ENCODE results near the gene EGFLAM. TPM values are rescaled to one million over a fixed set of nuclear protein-coding genes. Genes with fewer than 3 reads are reported as not detected.

The EGFLAM gene
- total and polyA plus RNA-seq, 4 donors = 13.1 to 124 (median 34.7) TPM

DNA sequence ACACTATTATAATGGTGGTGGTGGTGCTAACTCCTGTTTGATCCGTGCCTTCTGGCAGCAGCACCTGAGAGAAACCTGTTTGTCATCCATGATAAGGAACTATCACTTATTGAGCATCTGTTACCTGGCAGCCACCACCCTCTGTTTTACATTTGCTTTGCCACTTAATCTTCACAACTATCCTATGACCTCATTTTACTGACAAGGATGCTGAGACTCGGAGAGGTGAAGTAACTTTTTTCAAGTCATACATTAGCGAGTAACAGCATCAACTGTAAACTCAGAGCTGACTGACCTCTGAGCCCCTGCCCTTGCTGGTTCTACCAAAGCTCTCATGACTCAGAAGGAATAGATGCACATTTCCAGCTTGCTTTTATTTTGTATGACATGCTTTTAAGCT is 81.1 kb downstream of the EGFLAM start:
- Histone ChIP-seq H3K9me3 (ENCODE audit: control insufficient read depth, insufficient read depth, low read length) (no peaks in the 10 kb centered on the region), H3K27me3 (ENCODE audit: control insufficient read depth, insufficient read depth, low read length) (no peaks in the 10 kb centered on the region), H3K4me1 (ENCODE audit: control insufficient read depth, insufficient read depth, low read length) (no peaks in the 10 kb centered on the region), H3K27ac (ENCODE audit: low read depth, low read length) (no peak overlapping the region), H3K36me3 (ENCODE audit: control insufficient read depth, insufficient read depth, low read length) (no peaks in the 10 kb centered on the region), H3K4me3 (ENCODE audit: low read depth, low read length) (no peak overlapping the region)
- no peak for DNase-seq (ENCODE audit: low read depth in 4 of 6, low spot score in 6 of 6)
- 87% methylated on average over 2 of the region's 3 CpGs for WGBS (ENCODE audit: insufficient coverage)

GRCh38 chr5:38341056-38341455 is 82.7 kb downstream of the EGFLAM start:
- WGBS (ENCODE audit: insufficient coverage) = 81% methylated on average over 2 of the region's 5 CpGs
- Histone ChIP-seq H3K36me3 (ENCODE audit: control insufficient read depth, insufficient read depth, low read length) (no peaks in the 10 kb centered on the region), H3K4me3 (ENCODE audit: low read depth, low read length) (no peak overlapping the region), H3K27ac (ENCODE audit: low read depth, low read length) (no peak overlapping the region), H3K27me3 (ENCODE audit: control insufficient read depth, insufficient read depth, low read length) (no peaks in the 10 kb centered on the region), H3K4me1 (ENCODE audit: control insufficient read depth, insufficient read depth, low read length) (no peaks in the 10 kb centered on the region), H3K9me3 (ENCODE audit: control insufficient read depth, insufficient read depth, low read length) (no peaks in the 10 kb centered on the region)
- no peak for DNase-seq (ENCODE audit: low read depth in 4 of 6, low spot score in 6 of 6)

DNA sequence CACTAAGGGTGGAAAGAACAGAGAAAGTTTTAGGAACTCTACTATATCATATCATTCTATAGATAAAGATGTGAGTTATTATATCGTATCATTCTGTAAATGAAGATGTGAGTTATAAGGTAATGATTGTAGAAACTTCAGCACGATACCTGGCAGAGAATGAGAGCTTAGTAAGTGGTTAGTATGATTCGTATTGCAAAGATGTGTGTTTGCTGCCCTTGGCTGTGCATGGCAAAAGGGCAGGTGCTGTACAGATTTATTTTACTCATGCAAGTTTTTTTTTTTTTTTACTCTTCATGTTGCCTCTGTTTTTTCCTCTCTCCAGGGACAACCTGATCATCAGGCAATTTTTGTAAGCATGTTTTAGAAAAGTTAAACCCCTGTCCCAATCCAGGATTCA is 83.3 kb downstream of the EGFLAM start:
- Histone ChIP-seq H3K4me3 (ENCODE audit: low read depth, low read length) (no peak overlapping the region), H3K4me1 (ENCODE audit: control insufficient read depth, insufficient read depth, low read length) (no peaks in the 10 kb centered on the region), H3K9me3 (ENCODE audit: control insufficient read depth, insufficient read depth, low read length) (no peaks in the 10 kb centered on the region), H3K27ac (ENCODE audit: low read depth, low read length) (no peak overlapping the region), H3K27me3 (ENCODE audit: control insufficient read depth, insufficient read depth, low read length) (no peaks in the 10 kb centered on the region), H3K36me3 (ENCODE audit: control insufficient read depth, insufficient read depth, low read length) (no peaks in the 10 kb centered on the region)
- 91% methylated on average over 1 of the region's 3 CpGs for WGBS (ENCODE audit: insufficient coverage)
- no peak for DNase-seq (ENCODE audit: low read depth in 4 of 6, low spot score in 6 of 6)

- Histone ChIP-seq H3K36me3 (ENCODE audit: control insufficient read depth, insufficient read depth, low read length) (no peaks in the 10 kb centered on the region), H3K27ac (ENCODE audit: low read depth, low read length) (no peak overlapping the region), H3K9me3 (ENCODE audit: control insufficient read depth, insufficient read depth, low read length) (no peaks in the 10 kb centered on the region), H3K27me3 (ENCODE audit: control insufficient read depth, insufficient read depth, low read length) (no peaks in the 10 kb centered on the region), H3K4me1 (ENCODE audit: control insufficient read depth, insufficient read depth, low read length) (no peaks in the 10 kb centered on the region), H3K4me3 (ENCODE audit: low read depth, low read length) (no peak overlapping the region)
- 100% methylated on average over 1 of the region's 2 CpGs for WGBS (ENCODE audit: insufficient coverage)
- no peak for DNase-seq (ENCODE audit: low read depth in 4 of 6, low spot score in 6 of 6)
These were observed 83.9 kb downstream of the EGFLAM start for GRCh38 chr5:38342261-38342660.

- Histone ChIP-seq H3K4me3 (ENCODE audit: low read depth, low read length) (no peak overlapping the region), H3K36me3 (ENCODE audit: control insufficient read depth, insufficient read depth, low read length) (no peaks in the 10 kb centered on the region), H3K9me3 (ENCODE audit: control insufficient read depth, insufficient read depth, low read length) (no peaks in the 10 kb centered on the region), H3K27me3 (ENCODE audit: control insufficient read depth, insufficient read depth, low read length) (no peaks in the 10 kb centered on the region), H3K27ac (ENCODE audit: low read depth, low read length) (no peak overlapping the region), H3K4me1 (ENCODE audit: control insufficient read depth, insufficient read depth, low read length) (no peaks in the 10 kb centered on the region)
- DNase-seq (ENCODE audit: low read depth in 4 of 6, low spot score in 6 of 6) = no peak
- whole genome bisulfite sequencing (ENCODE audit: insufficient coverage) = 78% methylated on average over 3 of the region's 4 CpGs
These were observed 86.5 kb downstream of the EGFLAM start for GRCh38 chr5:38344891-38345290.

GRCh38 chr5:38346593-38346992 is 88.2 kb downstream of the EGFLAM start:
- Histone ChIP-seq H3K4me3 (ENCODE audit: low read depth, low read length) (no peak overlapping the region), H3K36me3 (ENCODE audit: control insufficient read depth, insufficient read depth, low read length) (no peaks in the 10 kb centered on the region), H3K27ac (ENCODE audit: low read depth, low read length) (no peak overlapping the region), H3K27me3 (ENCODE audit: control insufficient read depth, insufficient read depth, low read length) (no peaks in the 10 kb centered on the region), H3K4me1 (ENCODE audit: control insufficient read depth, insufficient read depth, low read length) (no peaks in the 10 kb centered on the region), H3K9me3 (ENCODE audit: control insufficient read depth, insufficient read depth, low read length) (no peaks in the 10 kb centered on the region)
- no peak for DNase-seq (ENCODE audit: low read depth in 4 of 6, low spot score in 6 of 6)
- 100% methylated on average over 1 of the region's 2 CpGs for WGBS (ENCODE audit: insufficient coverage)

DNA sequence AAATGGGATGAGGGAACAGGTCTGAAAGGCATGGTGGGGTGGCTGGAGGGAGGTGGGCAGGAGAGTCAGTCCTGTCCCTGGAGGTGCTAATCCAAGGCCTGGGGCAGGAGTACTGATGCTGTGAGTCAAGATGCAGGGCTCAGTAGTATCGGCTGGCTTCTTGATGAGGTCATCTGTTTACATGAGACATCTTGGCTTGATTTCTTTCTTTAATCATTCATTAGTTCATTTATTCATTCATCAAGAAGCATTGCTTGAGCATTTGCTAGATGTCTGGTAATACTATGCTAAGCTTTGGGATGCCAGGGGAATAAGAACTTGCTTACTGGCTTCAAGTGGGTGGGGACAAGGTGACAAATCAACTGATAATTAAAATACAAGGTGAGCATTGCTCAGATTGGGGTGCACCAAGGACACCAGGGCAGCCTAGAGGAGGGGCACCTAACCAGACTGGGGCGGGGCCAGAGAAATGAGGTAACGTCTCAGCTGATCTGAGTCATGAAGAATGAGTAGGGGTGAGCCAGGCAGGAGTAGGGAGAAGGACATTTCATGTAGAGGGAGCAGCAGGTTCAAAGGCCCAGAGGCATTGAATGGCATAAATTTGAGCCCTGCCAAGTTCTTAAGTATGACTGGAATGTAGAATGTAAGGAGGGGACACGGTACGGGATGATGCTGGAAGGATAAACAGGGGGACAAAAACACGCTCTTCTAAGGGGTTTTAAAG is 88.8 kb downstream of the EGFLAM start:
- H3K9me3 ChIP-seq (ENCODE audit: control insufficient read depth, insufficient read depth, low read length) = no peaks in the 10 kb centered on the region
- H3K36me3 ChIP-seq (ENCODE audit: control insufficient read depth, insufficient read depth, low read length) = no peaks in the 10 kb centered on the region
- WGBS (ENCODE audit: insufficient coverage) = 93% methylated on average over 5 of the region's 6 CpGs
- no peak for DNase-seq (ENCODE audit: low read depth in 4 of 6, low spot score in 6 of 6)
- H3K4me1 ChIP-seq (ENCODE audit: control insufficient read depth, insufficient read depth, low read length) = no peaks in the 10 kb centered on the region
- H3K4me3 ChIP-seq (ENCODE audit: low read depth, low read length) = no peak overlapping the region
- no peaks in the 10 kb centered on the region for H3K27me3 ChIP-seq (ENCODE audit: control insufficient read depth, insufficient read depth, low read length)
- H3K27ac ChIP-seq (ENCODE audit: low read depth, low read length) = no peak overlapping the region

- H3K4me3 ChIP-seq (ENCODE audit: low read depth, low read length) = no peak overlapping the region
- no peak overlapping the region for H3K27ac ChIP-seq (ENCODE audit: low read depth, low read length)
- WGBS (ENCODE audit: insufficient coverage) = 80% methylated on average over 1 of the region's 1 CpG
- no peaks in the 10 kb centered on the region for H3K36me3 ChIP-seq (ENCODE audit: control insufficient read depth, insufficient read depth, low read length)
- no peaks in the 10 kb centered on the region for H3K9me3 ChIP-seq (ENCODE audit: control insufficient read depth, insufficient read depth, low read length)
- no peak for DNase-seq (ENCODE audit: low read depth in 4 of 6, low spot score in 6 of 6)
- no peaks in the 10 kb centered on the region for H3K4me1 ChIP-seq (ENCODE audit: control insufficient read depth, insufficient read depth, low read length)
- H3K27me3 ChIP-seq (ENCODE audit: control insufficient read depth, insufficient read depth, low read length) = no peaks in the 10 kb centered on the region
These were observed 89.5 kb downstream of the EGFLAM start for GRCh38 chr5:38347896-38348295.

DNA sequence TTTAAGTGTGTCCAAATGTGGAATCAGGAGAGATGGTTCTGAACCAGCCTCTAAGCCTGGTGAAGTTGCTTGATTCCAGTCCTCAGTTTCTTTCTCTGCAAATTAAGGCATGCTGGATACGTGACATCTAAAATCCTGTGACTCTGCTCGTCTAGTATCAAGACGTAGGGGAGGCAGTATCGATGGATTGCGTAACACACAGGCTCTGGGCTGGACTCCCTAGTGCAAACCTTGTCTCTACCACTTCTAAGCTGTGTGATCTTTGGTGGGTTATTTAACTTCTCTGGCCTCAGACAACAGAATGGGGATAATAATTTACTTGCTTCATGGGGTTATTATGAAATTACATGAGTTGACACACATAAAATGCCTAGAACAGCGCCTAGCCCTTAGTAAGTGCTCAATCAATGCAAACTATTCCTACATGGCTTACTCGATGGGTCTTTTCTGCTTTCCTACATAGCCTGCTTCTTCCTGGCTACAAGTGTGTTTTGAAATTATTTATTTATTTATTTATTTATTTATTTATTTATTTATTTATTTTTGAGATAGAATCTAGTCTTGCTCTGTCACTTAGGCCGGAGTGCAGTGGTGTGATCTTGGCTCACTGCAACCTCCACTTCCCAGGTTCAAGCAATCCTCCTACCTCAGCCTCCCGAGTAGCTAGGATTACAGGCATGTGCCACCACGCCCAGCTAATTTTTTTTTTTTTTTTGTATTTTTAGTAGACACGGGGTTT is 102.1 kb downstream of the EGFLAM start:
- whole genome bisulfite sequencing (ENCODE audit: insufficient coverage) = 90% methylated on average over 5 of the region's 11 CpGs
- no peaks in the 10 kb centered on the region for H3K36me3 ChIP-seq (ENCODE audit: control insufficient read depth, insufficient read depth, low read length)

DNA sequence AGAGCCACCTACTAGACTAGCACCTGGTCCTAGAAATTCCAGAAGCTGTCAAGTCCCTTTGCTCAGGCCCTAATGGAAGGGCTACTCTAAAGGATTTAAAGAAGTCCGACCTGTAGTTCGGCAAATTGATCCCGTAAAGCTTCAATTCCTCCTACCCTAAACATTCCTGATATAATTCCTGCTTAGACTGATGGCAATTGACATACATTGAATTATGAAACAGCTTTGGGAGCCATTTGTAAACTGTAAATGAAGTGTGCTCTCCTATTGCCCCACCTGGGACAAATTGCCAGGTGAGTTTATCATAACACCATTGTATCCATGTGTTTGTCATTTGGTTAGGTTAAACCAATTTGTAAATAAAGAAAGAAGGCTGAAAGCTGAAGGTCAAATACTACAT is 104.4 kb downstream of the EGFLAM start:
- Histone ChIP-seq H3K36me3 (ENCODE audit: control insufficient read depth, insufficient read depth, low read length) (no peaks in the 10 kb centered on the region), H3K4me1 (ENCODE audit: control insufficient read depth, insufficient read depth, low read length) (no peaks in the 10 kb centered on the region), H3K9me3 (ENCODE audit: control insufficient read depth, insufficient read depth, low read length) (no peaks in the 10 kb centered on the region), H3K27ac (ENCODE audit: low read depth, low read length) (no peak overlapping the region), H3K4me3 (ENCODE audit: low read depth, low read length) (no peak overlapping the region), H3K27me3 (ENCODE audit: control insufficient read depth, insufficient read depth, low read length) (no peaks in the 10 kb centered on the region)
- no peak for DNase-seq (ENCODE audit: low read depth in 4 of 6, low spot score in 6 of 6)
- WGBS (ENCODE audit: insufficient coverage) = no CpG with 5 or more reads among the region's 3 CpGs

More for the DNA sequence above, 102.1 kb downstream of the EGFLAM start:
- DNase-seq (ENCODE audit: low read depth in 4 of 6, low spot score in 6 of 6) = no peak
- Histone ChIP-seq H3K9me3 (ENCODE audit: control insufficient read depth, insufficient read depth, low read length) (no peaks in the 10 kb centered on the region), H3K4me1 (ENCODE audit: control insufficient read depth, insufficient read depth, low read length) (no peaks in the 10 kb centered on the region), H3K4me3 (ENCODE audit: low read depth, low read length) (no peak overlapping the region), H3K27me3 (ENCODE audit: control insufficient read depth, insufficient read depth, low read length) (no peaks in the 10 kb centered on the region), H3K27ac (ENCODE audit: low read depth, low read length) (no peak overlapping the region)
